Muscle of arm (tissue), 12 donors: ENCODE measurements around the gene ASTN2. TPM values are rescaled to one million over a fixed set of nuclear protein-coding genes. Genes with fewer than 3 reads are reported as not detected.
"Not testable (repeated sequence)": the region's sequence is repeated elsewhere in the genome, so short reads cannot be mapped to it uniquely, and the experiment has no call there.

Source experiments
- DNase-seq: peaks from one replicate; pipeline ENCODE4 v3.0.0-alpha.2; 2013
- polyA plus RNA-seq, 12 donors: library from polyadenylated mRNA; unstranded; fragments of 120-200 nt; gene quantifications; one replicate each; pipeline ENCODE4 v1.2.1, GENCODE V29; 2013; ENCODE audit not compliant: insufficient read length in 12 of 12

Gene ASTN2
- polyA plus RNA-seq, 12 donors, result 3.7 to 15.7 (median 5.5) TPM; not detected in 2

- DNase-seq, result no peak
These were observed 713.7 kb downstream of the ASTN2 start for GRCh38 chr9:116700882-116701865.

GRCh38 chr9:116700279-116700678 is 714.6 kb downstream of the ASTN2 start:
- no peak for DNase-seq

- no peak for DNase-seq
These were observed 717.0 kb downstream of the ASTN2 start for GRCh38 chr9:116697887-116698286.

GRCh38 chr9:116697362-116697761 is 717.5 kb downstream of the ASTN2 start:
- DNase-seq, result no peak

- no peak for DNase-seq
These were observed 719.4 kb downstream of the ASTN2 start for GRCh38 chr9:116695438-116695837.

GRCh38 chr9:116694785-116695291 is 720.0 kb downstream of the ASTN2 start:
- no peak for DNase-seq

- DNase-seq, result no peak
These were observed 721.6 kb downstream of the ASTN2 start for GRCh38 chr9:116693233-116693731.

GRCh38 chr9:116692616-116693015 is 722.2 kb downstream of the ASTN2 start:
- no peak for DNase-seq

- no peak for DNase-seq
These were observed 723.2 kb downstream of the ASTN2 start for GRCh38 chr9:116691607-116692006.

- not testable (repeated sequence) for DNase-seq
These were observed 724.1 kb downstream of the ASTN2 start for GRCh38 chr9:116690805-116691204.

GRCh38 chr9:116689486-116690032 is 725.3 kb downstream of the ASTN2 start:
- DNase-seq, result no peak

- no peak for DNase-seq
These were observed 725.9 kb downstream of the ASTN2 start for GRCh38 chr9:116688806-116689485.

- no peak for DNase-seq
These were observed 727.1 kb downstream of the ASTN2 start for GRCh38 chr9:116687754-116688135.

- peak; percentile 94 for DNase-seq
These were observed 727.6 kb downstream of the ASTN2 start, which contains the start of gene TRIM32 for GRCh38 chr9:116687074-116687753. TSS of gene TRIM32 (plus strand) at chr9:116687305. CDS start at chr9:116697743, 10,438 bp downstream.

- DNase-seq, result no peak
These were observed 728.2 kb downstream of the ASTN2 start for GRCh38 chr9:116686693-116687073.

- no peak for DNase-seq
These were observed 728.7 kb downstream of the ASTN2 start for GRCh38 chr9:116686135-116686534.

GRCh38 chr9:116685166-116685565 is 729.7 kb downstream of the ASTN2 start:
- no peak for DNase-seq

- no peak for DNase-seq
These were observed 731.3 kb downstream of the ASTN2 start for GRCh38 chr9:116683535-116683934.

GRCh38 chr9:116674210-116674980 is 740.5 kb downstream of the ASTN2 start:
- no peak for DNase-seq

- DNase-seq, result no peak
These were observed 741.5 kb downstream of the ASTN2 start for GRCh38 chr9:116673375-116673774.

GRCh38 chr9:116671605-116672004 is 743.3 kb downstream of the ASTN2 start:
- DNase-seq, result no peak
